ENCODE measurements around the gene TEX2.

- TF ChIP-seq RAD21 (IDR thresholded peaks at IDR 0.05; ENCODE audit: low read depth) (no peak), TAF1 (IDR thresholded peaks at IDR 0.05; ENCODE audit: low read depth) (no peak), CEBPB (IDR thresholded peaks at IDR 0.05) (no peak), EGR1 (IDR thresholded peaks at IDR 0.05) (no peak), TEAD4 (IDR thresholded peaks at IDR 0.05) (no peak), EP300 (IDR thresholded peaks at IDR 0.05; ENCODE audit: borderline replicate concordance) (no peak), NFIC (IDR thresholded peaks at IDR 0.05) (no peak), YY1 (IDR thresholded peaks at IDR 0.05; ENCODE audit: low read depth) (no peak), CREB1 (IDR thresholded peaks at IDR 0.05; ENCODE audit: low read depth) (no peak), ZBTB7A (IDR thresholded peaks at IDR 0.05; ENCODE audit: low read depth) (no peak)
- TF ChIP-seq, protein P1, sequence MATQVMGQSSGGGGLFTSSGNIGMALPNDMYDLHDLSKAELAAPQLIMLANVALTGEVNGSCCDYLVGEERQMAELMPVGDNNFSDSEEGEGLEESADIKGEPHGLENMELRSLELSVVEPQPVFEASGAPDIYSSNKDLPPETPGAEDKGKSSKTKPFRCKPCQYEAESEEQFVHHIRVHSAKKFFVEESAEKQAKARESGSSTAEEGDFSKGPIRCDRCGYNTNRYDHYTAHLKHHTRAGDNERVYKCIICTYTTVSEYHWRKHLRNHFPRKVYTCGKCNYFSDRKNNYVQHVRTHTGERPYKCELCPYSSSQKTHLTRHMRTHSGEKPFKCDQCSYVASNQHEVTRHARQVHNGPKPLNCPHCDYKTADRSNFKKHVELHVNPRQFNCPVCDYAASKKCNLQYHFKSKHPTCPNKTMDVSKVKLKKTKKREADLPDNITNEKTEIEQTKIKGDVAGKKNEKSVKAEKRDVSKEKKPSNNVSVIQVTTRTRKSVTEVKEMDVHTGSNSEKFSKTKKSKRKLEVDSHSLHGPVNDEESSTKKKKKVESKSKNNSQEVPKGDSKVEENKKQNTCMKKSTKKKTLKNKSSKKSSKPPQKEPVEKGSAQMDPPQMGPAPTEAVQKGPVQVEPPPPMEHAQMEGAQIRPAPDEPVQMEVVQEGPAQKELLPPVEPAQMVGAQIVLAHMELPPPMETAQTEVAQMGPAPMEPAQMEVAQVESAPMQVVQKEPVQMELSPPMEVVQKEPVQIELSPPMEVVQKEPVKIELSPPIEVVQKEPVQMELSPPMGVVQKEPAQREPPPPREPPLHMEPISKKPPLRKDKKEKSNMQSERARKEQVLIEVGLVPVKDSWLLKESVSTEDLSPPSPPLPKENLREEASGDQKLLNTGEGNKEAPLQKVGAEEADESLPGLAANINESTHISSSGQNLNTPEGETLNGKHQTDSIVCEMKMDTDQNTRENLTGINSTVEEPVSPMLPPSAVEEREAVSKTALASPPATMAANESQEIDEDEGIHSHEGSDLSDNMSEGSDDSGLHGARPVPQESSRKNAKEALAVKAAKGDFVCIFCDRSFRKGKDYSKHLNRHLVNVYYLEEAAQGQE (IDR thresholded peaks at IDR 0.05; ENCODE audit: low read depth), result no peak
- TF ChIP-seq, protein P2, sequence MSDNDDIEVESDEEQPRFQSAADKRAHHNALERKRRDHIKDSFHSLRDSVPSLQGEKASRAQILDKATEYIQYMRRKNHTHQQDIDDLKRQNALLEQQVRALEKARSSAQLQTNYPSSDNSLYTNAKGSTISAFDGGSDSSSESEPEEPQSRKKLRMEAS (IDR thresholded peaks at IDR 0.05), result no peak
Measured at GRCh38 chr17:64150237-64151015, 112.6 kb downstream of the TEX2 start.
